Osteocyte (in vitro differentiated cells): ENCODE measurements around the gene LRRC10B. TPM values are rescaled to one million over a fixed set of nuclear protein-coding genes. Genes with fewer than 3 reads are reported as not detected.

ENCODE experiments used
- DNase-seq: peaks from one replicate; pipeline ENCODE4 v3.0.0; 2021; ENCODE audit warnings: mixed read lengths; ENCODE audit not compliant: unreplicated experiment; ENCODE audit errors: extremely low spot score
- H3K27ac Mint-ChIP-seq: one replicate; pipeline ENCODE4 v1.8.0; 2021; ENCODE audit warnings: mild to moderate bottlenecking, mixed read lengths; ENCODE audit not compliant: unreplicated experiment
- H3K27me3 Mint-ChIP-seq: one replicate; pipeline ENCODE4 v1.8.0; 2021; ENCODE audit warnings: mixed read lengths; ENCODE audit not compliant: unreplicated experiment
- H3K36me3 Mint-ChIP-seq: one replicate; pipeline ENCODE4 v1.8.0; 2021; ENCODE audit warnings: mixed read lengths; ENCODE audit not compliant: unreplicated experiment
- H3K4me1 Mint-ChIP-seq: one replicate; pipeline ENCODE4 v1.8.0; 2021; ENCODE audit warnings: mixed read lengths; ENCODE audit not compliant: unreplicated experiment
- H3K4me3 Mint-ChIP-seq: one replicate; pipeline ENCODE4 v1.8.0; 2021; ENCODE audit warnings: mild to moderate bottlenecking, moderate library complexity, mixed read lengths; ENCODE audit not compliant: unreplicated experiment
- H3K9me3 Mint-ChIP-seq: one replicate; pipeline ENCODE4 v1.8.0; 2021; ENCODE audit warnings: mixed read lengths; ENCODE audit not compliant: unreplicated experiment
- CTCF ChIP-seq: fragments of 200-600 bp; sonication (generic); IDR thresholded peaks from 2 replicates; pipeline ENCODE4 v1.5.0; 2021; ENCODE audit warnings: antibody characterized with exemption, mild to moderate bottlenecking, moderate library complexity
- total RNA-seq: library from RNA; stranded (reverse); gene quantifications from 2 replicates; pipeline ENCODE4 v1.2.1, GENCODE V29; 2021

Gene LRRC10B
- total RNA-seq, 1 donor from 2014 or later = not detected

DNA sequence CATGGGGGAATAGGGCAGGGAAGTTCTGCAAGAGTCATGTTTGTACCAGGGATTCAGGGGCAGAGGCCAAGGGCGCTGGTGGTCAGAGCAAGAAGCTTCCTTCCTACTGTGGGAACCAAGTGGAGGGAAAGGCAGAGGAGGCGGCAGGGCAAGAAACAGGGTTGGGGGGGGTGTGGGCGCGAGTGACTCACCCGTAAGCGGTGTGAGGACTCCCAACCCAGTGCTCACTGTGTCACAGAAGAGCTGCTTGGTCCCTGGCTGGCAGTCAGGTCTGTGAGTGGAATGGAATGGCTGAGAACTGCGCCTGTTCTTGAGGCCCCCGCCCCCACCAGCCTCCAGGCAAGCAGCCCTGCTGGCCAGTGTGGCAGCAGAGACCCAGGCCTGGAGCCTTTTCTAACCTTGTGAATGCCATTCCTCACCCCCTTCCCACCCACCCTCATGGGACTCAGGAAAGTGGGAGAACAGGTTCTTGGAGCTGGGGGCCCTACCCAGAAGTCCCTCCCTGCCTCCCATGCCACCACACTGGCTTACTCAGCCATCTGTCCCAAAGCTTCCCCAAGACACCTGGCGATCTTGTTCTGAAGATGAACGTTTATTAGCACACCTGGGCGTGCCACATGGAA is 4.7 kb downstream of the LRRC10B start:
- no peak for DNase-seq
- H3K4me1 Mint-ChIP-seq = peaks cover 8% of the 10 kb centered on the region
- H3K27me3 Mint-ChIP-seq = peaks cover 23% of the 10 kb centered on the region
- no peaks in the 10 kb centered on the region for H3K9me3 Mint-ChIP-seq
- H3K27ac Mint-ChIP-seq = no peak overlapping the region
- no peaks in the 10 kb centered on the region for H3K36me3 Mint-ChIP-seq
- no peak overlapping the region for H3K4me3 Mint-ChIP-seq
- TF ChIP-seq CTCF = no peak

- TF ChIP-seq CTCF = no peak
- no peaks in the 10 kb centered on the region for H3K9me3 Mint-ChIP-seq
- DNase-seq = no peak
- H3K27ac Mint-ChIP-seq = no peak overlapping the region
- no peak overlapping the region for H3K4me3 Mint-ChIP-seq
- no peaks in the 10 kb centered on the region for H3K36me3 Mint-ChIP-seq
- peaks cover 21% of the 10 kb centered on the region for H3K27me3 Mint-ChIP-seq
- peaks cover 8% of the 10 kb centered on the region for H3K4me1 Mint-ChIP-seq
Observed at GRCh38 chr11:61514050-61514917, 5.7 kb downstream of the LRRC10B start.

DNA sequence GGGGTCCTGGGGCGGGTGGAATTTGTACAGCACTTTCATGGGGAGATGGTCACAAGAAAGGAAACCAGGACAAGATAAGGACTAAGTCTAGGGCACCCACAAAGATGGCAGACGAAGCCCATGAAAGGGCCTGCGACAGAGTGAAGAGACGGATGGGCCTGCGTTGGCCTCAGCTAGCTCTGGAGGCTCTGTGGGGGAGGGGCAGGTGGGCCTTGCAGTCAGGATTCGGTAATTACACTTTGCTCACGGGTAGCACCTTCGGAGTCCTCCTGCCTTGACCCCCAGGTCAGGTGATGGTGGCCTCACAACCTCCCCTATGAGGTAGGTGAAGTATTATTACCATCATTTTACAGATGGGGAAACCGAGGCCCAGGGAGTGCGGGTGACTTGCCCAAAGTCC is 7.1 kb downstream of the LRRC10B start:
- no peak overlapping the region for H3K4me3 Mint-ChIP-seq
- H3K27ac Mint-ChIP-seq = no peak overlapping the region
- no peak for DNase-seq
- no peak for TF ChIP-seq CTCF
- peaks cover 14% of the 10 kb centered on the region for H3K27me3 Mint-ChIP-seq
- H3K36me3 Mint-ChIP-seq = no peaks in the 10 kb centered on the region
- H3K9me3 Mint-ChIP-seq = no peaks in the 10 kb centered on the region
- peaks cover 5% of the 10 kb centered on the region for H3K4me1 Mint-ChIP-seq

GRCh38 chr11:61516191-61516590 is 7.6 kb downstream of the LRRC10B start:
- Mint-ChIP-seq H3K4me1 (peaks cover 1% of the 10 kb centered on the region), H3K9me3 (no peaks in the 10 kb centered on the region), H3K27ac (no peak overlapping the region), H3K36me3 (no peaks in the 10 kb centered on the region), H3K4me3 (no peak overlapping the region), H3K27me3 (peaks cover 9% of the 10 kb centered on the region)
- DNase-seq = no peak
- TF ChIP-seq CTCF = no peak
